T-helper 17 cell (primary cell): Measurements from ENCODE around the gene PLAC9. TPM values are rescaled to one million over a fixed set of nuclear protein-coding genes. Genes with fewer than 3 reads are reported as not detected.
A peak's percentile ranks its signal among the peaks of the same experiment; 100 is the strongest.

ENCODE experiments used
- ATAC-seq: fragments of 150-1000 bp; cut with Tn5 transposase; 2 replicates; pipeline ENCODE4 v1.10.0; 2021; ENCODE audit warnings: mild to moderate bottlenecking, moderate library complexity
- DNase-seq, 3 donors: peaks; one replicate each; pipeline versions ENCODE4 v3.0.0 to v3.0.0-alpha.2; 2020 to 2021
- H3K9me3 ChIP-seq: one replicate; pipeline ENCODE4 v1.7.0; 2013; ENCODE audit warnings: low read length, mild to moderate bottlenecking; ENCODE audit not compliant: control insufficient read depth, poor library complexity, severe bottlenecking
- H3K27ac Mint-ChIP-seq: one replicate; pipeline ENCODE4 v1.8.0; 2022; ENCODE audit warnings: mild to moderate bottlenecking, moderate library complexity, mixed read lengths
- H3K27me3 Mint-ChIP-seq: one replicate; pipeline ENCODE4 v1.8.0; 2022; ENCODE audit warnings: mixed read lengths
- H3K36me3 Mint-ChIP-seq: one replicate; pipeline ENCODE4 v1.8.0; 2022; ENCODE audit warnings: low read depth, mixed read lengths
- H3K4me1 Mint-ChIP-seq: one replicate; pipeline ENCODE4 v1.8.0; 2022; ENCODE audit warnings: mild to moderate bottlenecking, mixed read lengths
- H3K4me3 Mint-ChIP-seq: one replicate; pipeline ENCODE4 v1.8.0; 2022; ENCODE audit warnings: mild to moderate bottlenecking, moderate library complexity, mixed read lengths
- total RNA-seq, 4 donors: library from RNA in 2 of 4; stranded (reverse) in 2 of 4; gene quantifications; one replicate each; pipeline ENCODE4 v1.2.3 and lab custom pipeline; 2022 to 2026

Gene PLAC9
- total RNA-seq, 2 donors from 2014 or later, result not detected

DNA sequence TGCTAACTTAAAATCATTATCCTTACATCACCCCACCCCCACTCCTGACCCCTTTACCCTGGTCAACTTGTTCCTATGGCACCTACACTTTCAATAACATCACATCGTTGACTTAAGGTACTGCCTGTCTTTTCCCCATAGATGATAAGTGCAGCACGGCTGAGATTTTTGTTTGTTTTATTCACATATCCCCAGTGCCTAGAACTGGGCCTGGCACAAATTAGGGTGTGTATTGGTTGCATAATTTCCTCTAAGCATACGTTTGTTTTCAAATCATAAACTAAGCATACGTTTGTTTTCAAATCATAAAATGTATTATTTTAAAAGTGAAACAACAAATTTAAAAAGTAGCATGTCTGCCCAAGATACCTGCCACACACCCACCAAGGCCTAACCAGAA lies 37.5 kb downstream of the PLAC9 start:
- Mint-ChIP-seq H3K4me3 (no peak overlapping the region), H3K27me3 (no peaks in the 10 kb centered on the region), H3K27ac (peak overlapping the region; percentile 67), H3K4me1 (peaks cover 15% of the 10 kb centered on the region), H3K36me3 (peaks cover 2% of the 10 kb centered on the region)
- no peak for DNase-seq
- no peak for ATAC-seq
- H3K9me3 ChIP-seq, result no peaks in the 10 kb centered on the region

DNA sequence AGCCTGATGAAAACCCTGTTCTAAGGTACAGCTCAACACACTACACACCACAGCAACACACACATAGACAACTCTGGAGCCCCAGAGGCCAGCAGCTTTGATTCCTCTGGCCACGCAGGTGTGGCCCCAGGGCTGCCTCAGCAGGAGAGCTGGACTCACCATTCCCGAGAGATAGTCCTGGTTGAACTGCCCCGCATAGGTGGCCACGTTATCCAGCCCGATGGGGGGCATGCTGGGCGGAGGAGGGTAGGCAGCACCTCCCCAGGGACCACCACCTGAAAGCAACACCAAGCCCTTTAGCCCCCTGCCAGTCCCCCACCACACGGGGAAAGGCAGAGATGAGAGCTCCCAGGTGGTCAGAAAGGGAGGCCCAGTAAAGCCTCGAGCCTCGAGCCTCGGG lies 38.1 kb downstream of the PLAC9 start:
- Mint-ChIP-seq H3K4me1 (peaks cover 15% of the 10 kb centered on the region), H3K36me3 (peaks cover 2% of the 10 kb centered on the region), H3K27ac (peak overlapping the region; percentile 67), H3K27me3 (no peaks in the 10 kb centered on the region), H3K4me3 (no peak overlapping the region)
- no peak for DNase-seq
- H3K9me3 ChIP-seq, result no peaks in the 10 kb centered on the region
- no peak for ATAC-seq

DNA sequence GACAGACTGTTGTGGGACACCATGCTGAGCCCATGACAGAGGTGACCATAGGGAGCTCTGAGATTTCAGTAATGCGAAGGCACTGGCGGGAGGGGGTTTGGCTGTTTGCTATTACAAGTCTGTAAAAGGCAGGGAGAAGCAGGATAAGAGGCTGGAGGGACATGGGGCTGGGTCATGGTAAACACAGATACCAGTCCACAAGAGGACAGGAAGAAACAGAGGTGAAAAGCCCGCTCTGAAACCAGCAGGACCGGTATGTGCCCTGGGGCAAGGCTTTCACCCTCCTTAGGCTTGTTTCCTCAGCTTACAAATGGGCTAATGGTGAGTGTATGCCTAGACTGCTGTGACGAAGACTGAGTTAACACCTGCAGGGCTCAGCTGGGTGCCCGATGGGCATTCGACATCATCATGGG lies 38.7 kb downstream of the PLAC9 start:
- Mint-ChIP-seq H3K27ac (peak overlapping the region; percentile 67), H3K4me1 (peaks cover 13% of the 10 kb centered on the region)
- no peak for ATAC-seq

DNA sequence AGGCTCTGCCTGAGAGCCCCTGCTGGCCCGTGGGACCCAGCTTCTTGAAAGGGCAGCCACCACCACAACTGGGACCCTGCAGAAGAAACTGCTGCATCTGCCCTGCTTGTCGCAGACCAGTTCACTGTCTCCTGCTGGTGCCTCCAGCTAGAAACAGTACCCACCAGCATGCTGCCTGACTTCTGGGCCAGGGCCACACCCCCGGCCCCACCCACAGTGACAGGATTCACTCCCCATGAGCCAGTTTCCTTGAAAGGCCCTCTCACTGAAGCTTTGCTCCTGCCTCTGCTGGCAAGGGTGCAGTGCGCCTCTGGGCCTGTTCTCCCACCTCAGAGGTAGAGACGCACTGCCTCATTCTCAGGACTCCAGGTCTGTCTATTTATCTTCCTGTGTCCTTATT lies 40.4 kb downstream of the PLAC9 start:
- ATAC-seq (no peak), DNase-seq (no peak)
- H3K4me3 Mint-ChIP-seq, result no peak overlapping the region
- no peaks in the 10 kb centered on the region for H3K27me3 Mint-ChIP-seq
- no peaks in the 10 kb centered on the region for H3K36me3 Mint-ChIP-seq
- H3K4me1 Mint-ChIP-seq, result peaks cover 22% of the 10 kb centered on the region
- H3K9me3 ChIP-seq, result no peaks in the 10 kb centered on the region
- H3K27ac Mint-ChIP-seq, result peak overlapping the region; percentile 79

More for the DNA sequence above, 38.7 kb downstream of the PLAC9 start:
- H3K4me3 Mint-ChIP-seq, result no peak overlapping the region
- H3K36me3 Mint-ChIP-seq, result no peaks in the 10 kb centered on the region
- H3K27me3 Mint-ChIP-seq, result no peaks in the 10 kb centered on the region
- no peaks in the 10 kb centered on the region for H3K9me3 ChIP-seq
- no peak for DNase-seq

DNA sequence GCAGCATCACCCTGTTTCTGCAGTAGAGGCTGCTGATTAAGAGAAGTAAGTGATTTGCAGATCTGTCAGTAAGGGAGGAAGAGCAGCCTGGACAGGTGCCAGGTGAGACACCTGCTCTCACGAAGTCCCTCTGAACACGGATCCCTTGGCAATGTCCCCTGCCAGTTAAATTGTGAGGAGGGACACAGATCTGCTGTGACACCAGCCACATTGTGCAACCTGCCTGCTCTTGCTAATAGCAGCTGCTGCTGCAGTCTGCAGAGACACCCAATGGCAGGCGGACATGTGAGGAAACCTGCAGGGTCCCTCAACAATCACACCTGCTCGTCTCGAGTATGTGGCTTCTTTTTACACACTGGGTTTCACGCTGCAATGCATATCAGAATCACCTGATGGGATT lies 40.9 kb downstream of the PLAC9 start:
- H3K27ac Mint-ChIP-seq, result peak overlapping the region; percentile 79
- DNase-seq, result no peak
- no peaks in the 10 kb centered on the region for H3K36me3 Mint-ChIP-seq
- H3K9me3 ChIP-seq, result no peaks in the 10 kb centered on the region
- no peaks in the 10 kb centered on the region for H3K27me3 Mint-ChIP-seq
- H3K4me1 Mint-ChIP-seq, result peaks cover 27% of the 10 kb centered on the region
- no peak for ATAC-seq
- no peak overlapping the region for H3K4me3 Mint-ChIP-seq

DNA sequence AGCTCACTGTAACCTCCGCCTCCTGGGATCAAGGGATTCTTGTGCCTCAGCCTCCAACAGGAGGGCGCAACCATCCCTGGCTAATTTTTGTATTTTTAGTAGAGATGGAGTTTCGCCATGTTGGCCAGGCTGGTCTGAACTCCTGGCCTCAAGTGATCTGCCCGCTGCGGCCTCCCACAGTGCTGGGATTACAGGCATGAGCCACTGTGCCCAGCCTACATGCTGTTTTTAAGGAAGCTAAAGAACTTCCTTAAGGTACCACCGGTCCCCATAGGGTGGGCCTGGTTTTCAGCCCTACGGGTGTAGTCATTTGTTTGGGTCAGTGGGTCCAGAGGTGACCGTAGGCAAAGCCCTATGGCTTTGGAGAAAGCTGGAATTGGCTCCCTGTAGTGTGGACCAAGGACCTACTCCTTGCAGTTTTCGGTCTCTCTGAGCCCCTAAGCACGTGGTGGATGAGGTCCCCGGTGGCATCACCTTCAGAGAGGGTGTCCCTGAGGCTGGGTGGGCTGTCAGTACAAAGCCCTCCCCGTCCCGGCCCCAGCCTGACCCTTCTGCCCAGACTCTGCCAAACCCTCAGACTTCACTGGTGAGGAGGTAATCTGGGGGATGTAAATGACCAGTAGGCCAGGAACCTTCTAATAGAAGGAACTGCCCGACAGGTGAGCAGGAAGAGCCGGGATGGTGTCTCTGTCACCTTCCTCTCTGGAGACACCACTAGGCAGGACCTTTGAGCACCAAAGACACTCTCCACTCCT lies 42.3 kb downstream of the PLAC9 start:
- no peaks in the 10 kb centered on the region for H3K9me3 ChIP-seq
- DNase-seq (no peak), ATAC-seq (no peak)
- Mint-ChIP-seq H3K4me3 (no peak overlapping the region), H3K4me1 (peaks cover 34% of the 10 kb centered on the region), H3K27ac (peak overlapping the region; percentile 16), H3K27me3 (no peaks in the 10 kb centered on the region), H3K36me3 (no peaks in the 10 kb centered on the region)

DNA sequence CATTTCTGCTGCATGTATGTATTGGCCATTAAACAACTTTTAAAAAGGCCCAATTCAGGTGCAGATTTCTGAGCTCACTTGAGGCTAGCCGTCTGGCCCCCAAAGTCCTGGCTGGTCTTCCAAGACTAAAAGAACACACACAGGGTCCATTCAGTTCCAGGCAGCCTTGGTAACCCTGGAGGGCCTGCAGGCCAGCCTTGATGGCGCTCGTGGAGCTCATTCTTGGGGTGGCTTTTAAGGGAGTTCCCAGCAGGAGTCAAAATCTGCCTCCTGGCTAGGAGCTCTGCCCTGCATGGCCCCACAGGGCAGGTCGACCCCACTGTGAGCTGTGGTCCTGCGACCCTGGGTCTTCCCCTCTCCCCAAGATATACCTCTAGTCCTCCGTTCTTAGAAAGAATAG lies 44.0 kb downstream of the PLAC9 start:
- peak overlapping the region; percentile 68 for H3K27ac Mint-ChIP-seq
- no peak for ATAC-seq
- DNase-seq, result no peak
- no peak overlapping the region for H3K4me3 Mint-ChIP-seq
- peaks cover 26% of the 10 kb centered on the region for H3K4me1 Mint-ChIP-seq
- no peaks in the 10 kb centered on the region for H3K27me3 Mint-ChIP-seq
- H3K9me3 ChIP-seq, result no peaks in the 10 kb centered on the region
- no peaks in the 10 kb centered on the region for H3K36me3 Mint-ChIP-seq

DNA sequence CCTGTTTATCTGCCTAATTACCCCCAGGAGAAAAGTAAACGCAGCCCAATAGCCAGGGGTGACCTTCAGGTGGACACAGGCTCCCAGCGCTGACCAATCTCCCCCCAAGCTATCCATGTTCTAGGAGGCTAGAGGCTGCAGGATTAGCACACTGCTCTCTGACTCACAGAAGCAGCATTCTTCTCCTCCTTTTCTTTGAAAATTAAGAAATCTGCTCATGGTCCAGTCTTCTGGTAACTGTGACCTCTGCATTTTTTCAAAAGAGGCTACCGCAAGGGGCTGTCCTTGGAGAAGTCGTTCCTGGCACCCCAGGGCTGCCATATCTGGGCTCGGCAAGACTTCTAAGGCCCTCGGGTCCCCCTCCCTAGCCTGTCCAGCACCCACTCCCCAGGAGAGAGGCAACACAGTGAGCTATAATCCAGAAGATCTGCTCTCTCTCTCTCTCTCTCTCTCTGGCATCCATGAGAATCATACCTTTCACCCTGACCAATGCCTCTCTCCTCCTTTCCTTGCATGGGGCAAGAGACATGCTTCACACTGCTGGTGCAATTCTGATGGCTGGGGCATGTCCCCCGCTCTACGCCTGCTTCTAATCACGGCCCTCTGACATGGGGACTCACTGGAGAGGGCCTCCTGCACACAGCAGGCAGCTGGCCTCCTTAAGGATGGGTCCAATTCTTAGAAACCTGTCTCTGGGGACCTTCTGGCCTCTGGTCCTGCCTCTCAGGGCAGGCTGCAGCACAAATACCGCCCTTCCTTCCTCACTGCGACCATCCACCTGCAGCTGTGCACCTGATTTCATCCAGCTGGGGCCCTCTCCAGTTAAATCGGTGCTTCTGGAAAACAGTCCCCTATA lies 45.5 kb downstream of the PLAC9 start:
- no peaks in the 10 kb centered on the region for H3K9me3 ChIP-seq
- no peaks in the 10 kb centered on the region for H3K27me3 Mint-ChIP-seq
- H3K4me1 Mint-ChIP-seq, result peaks cover 33% of the 10 kb centered on the region
- peak overlapping the region; percentile 68 for H3K27ac Mint-ChIP-seq
- DNase-seq (no peak), ATAC-seq (no peak)
- H3K4me3 Mint-ChIP-seq, result peak overlapping the region; percentile 45
- H3K36me3 Mint-ChIP-seq, result no peaks in the 10 kb centered on the region

DNA sequence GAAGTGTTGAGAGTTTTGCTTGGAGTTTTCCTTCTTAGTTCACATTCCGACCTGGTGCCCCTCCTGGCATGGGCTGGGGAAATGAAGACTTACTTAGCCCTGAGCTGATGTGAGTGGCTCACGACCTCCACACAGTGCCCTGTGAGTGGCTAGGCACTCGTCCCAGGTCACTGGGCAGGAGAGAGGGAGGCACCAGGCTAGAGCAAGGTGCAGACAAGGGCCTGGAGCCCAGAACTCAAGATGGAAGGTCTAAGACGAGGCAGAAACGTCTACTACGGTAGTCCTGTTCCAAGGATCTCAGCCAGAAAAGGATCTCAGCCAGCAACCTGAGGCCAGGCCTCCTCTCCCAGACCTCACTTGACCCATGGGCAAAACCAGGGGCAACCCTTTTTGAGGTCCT lies 50.5 kb downstream of the PLAC9 start:
- ATAC-seq (no peak), DNase-seq (no peak)
- Mint-ChIP-seq H3K4me1 (peaks cover 55% of the 10 kb centered on the region), H3K27ac (peak overlapping the region; percentile 56), H3K4me3 (no peak overlapping the region), H3K36me3 (no peaks in the 10 kb centered on the region), H3K27me3 (no peaks in the 10 kb centered on the region)
- H3K9me3 ChIP-seq, result no peaks in the 10 kb centered on the region

DNA sequence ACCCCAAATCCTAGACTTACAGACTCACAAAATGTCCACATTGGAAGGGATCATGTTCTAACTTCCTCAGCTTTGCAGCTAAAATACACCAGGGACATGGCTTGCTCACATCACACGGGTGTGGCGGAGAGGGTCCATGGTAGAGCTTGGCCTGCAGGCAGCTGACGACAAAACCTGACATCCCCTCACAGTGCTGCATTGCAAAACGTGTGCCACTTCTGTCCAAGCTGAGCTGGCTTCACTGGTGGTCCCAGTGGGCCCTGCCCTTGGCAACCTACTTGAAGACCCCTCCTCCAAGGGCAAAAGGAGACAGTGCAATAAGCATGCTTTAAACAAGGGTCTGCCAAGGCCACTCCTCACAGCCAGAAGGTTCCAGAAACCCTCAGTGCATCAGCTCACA lies 50.9 kb downstream of the PLAC9 start:
- no peak overlapping the region for H3K4me3 Mint-ChIP-seq
- H3K27me3 Mint-ChIP-seq, result no peaks in the 10 kb centered on the region
- no peak for ATAC-seq
- DNase-seq, result no peak
- no peaks in the 10 kb centered on the region for H3K36me3 Mint-ChIP-seq
- no peaks in the 10 kb centered on the region for H3K9me3 ChIP-seq
- H3K27ac Mint-ChIP-seq, result peak overlapping the region; percentile 56
- peaks cover 55% of the 10 kb centered on the region for H3K4me1 Mint-ChIP-seq

DNA sequence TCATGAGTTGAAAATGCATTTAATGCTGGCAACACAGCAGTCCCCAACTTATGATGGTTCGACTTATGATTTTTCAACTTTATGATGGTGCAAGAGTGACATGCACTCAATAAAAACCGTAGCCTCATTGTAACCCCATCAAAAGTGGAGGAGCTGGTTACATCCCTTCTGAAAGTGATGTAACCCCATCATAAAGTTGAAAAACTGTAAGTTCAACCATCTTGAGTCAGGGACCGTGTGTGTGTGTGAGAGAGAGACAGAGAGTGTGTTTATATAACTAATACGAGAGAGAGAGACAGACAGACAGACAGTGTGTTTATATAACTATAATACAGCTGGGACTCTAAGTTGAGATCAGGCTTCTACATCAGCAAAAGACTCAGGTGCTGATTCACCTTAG lies 51.8 kb downstream of the PLAC9 start:
- no peak for DNase-seq
- peak overlapping the region; percentile 56 for H3K27ac Mint-ChIP-seq
- H3K4me1 Mint-ChIP-seq, result peaks cover 57% of the 10 kb centered on the region
- ATAC-seq, result no peak
- no peaks in the 10 kb centered on the region for H3K27me3 Mint-ChIP-seq
- no peak overlapping the region for H3K4me3 Mint-ChIP-seq
- H3K36me3 Mint-ChIP-seq, result no peaks in the 10 kb centered on the region
- no peaks in the 10 kb centered on the region for H3K9me3 ChIP-seq

DNA sequence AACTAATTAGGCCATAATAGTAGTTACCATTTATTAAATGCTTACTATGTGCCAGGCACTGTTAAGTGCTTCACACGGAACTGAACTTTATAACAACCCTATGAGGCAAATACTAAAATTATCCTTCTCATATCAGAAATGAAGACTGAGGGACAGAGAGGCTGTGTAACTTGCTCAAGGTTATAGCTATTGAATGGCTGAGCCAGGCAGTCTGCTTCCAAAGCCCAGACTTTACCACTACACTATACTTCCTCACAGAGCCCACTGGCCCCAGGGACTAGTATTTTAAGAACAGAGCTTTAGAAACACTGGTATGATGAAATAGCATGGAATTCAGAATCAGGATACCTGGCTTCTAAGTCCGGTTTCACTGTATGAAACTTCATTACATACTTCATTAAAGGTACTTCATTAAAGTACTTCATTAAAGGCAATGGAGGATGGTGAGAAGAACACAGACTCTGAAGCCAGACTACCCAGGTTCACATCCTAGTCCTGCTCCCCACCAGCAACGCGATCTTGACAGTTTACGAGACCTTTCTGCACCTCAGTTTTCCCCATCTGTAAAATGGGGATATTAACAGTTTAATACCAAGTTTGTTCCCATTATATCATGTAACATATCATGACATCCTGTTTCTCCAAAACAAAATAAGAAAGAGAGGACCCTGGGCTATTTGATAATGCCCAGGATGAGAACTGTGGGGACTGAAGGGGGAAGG lies 53.2 kb downstream of the PLAC9 start:
- peaks cover 58% of the 10 kb centered on the region for H3K4me1 Mint-ChIP-seq
- DNase-seq (no peak), ATAC-seq (no peak)
- peak overlapping the region; percentile 12 for H3K4me3 Mint-ChIP-seq
- H3K36me3 Mint-ChIP-seq, result no peaks in the 10 kb centered on the region
- H3K27ac Mint-ChIP-seq, result peak overlapping the region; percentile 96
- H3K27me3 Mint-ChIP-seq, result no peaks in the 10 kb centered on the region
- H3K9me3 ChIP-seq, result no peaks in the 10 kb centered on the region

DNA sequence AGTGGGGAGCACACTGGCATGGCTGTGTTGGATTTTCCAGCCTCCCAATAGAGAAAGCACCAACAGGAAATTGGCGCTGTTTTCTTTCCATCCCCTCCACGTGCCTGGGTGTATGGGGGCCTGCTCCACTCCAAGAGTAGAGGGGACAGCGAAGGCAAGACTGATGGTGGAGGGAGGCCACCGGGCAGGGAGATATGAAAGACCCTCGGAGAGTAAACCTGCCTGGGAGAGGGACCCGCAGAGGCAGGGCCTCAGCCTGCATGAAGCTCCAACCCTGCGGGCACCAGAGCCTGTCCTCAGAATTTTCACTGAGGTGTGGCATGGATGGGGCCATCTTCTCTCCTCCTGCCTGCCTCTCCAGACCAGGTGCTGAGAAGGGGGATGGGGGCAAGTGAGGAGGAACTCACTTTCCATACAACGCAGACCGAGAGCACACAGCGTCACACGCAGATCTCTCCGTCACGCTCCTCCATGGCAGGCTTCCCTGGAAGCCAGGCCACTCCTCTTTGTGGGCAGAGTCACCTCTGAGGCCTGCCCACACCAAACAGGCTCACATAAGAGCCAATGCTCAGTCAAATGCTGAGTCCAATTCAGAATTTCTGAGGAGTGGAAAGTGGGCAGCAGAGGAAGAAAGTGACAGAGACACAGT lies 54.0 kb downstream of the PLAC9 start:
- Mint-ChIP-seq H3K4me3 (peak overlapping the region; percentile 89), H3K27ac (peak overlapping the region; percentile 96), H3K27me3 (no peaks in the 10 kb centered on the region), H3K36me3 (no peaks in the 10 kb centered on the region), H3K4me1 (peaks cover 61% of the 10 kb centered on the region)
- no peak for ATAC-seq
- no peak for DNase-seq
- H3K9me3 ChIP-seq, result no peaks in the 10 kb centered on the region
